Calu3 (cell line): Measurements from ENCODE around the gene TMEM86A. TPM values are rescaled to one million over a fixed set of nuclear protein-coding genes. Genes with fewer than 3 reads are reported as not detected.

ENCODE experiments used
- BruUV-seq: library from RNA; stranded (reverse); fragments of 400-500 nt; replicated peaks from 2 replicates; lab custom pipeline; 2021; lab: Mats Ljungman, UMichigan
- CTCF ChIA-PET: fragments of 300-600 bp; sonication (Branson Sonifier 250); formaldehyde crosslinking; loops from one replicate; lab custom pipeline; 2022; ENCODE audit warnings: antibody characterized with exemption; lab: Charles Lee
- DNase-seq: peaks from one replicate; pipeline ENCODE4 v3.0.0; 2022
- H3K27ac Mint-ChIP-seq: one replicate; pipeline ENCODE4 v1.8.0; 2022; ENCODE audit warnings: mixed read lengths; ENCODE audit not compliant: unreplicated experiment
- H3K27me3 Mint-ChIP-seq: one replicate; pipeline ENCODE4 v1.8.0; 2022; ENCODE audit warnings: mixed read lengths; ENCODE audit not compliant: unreplicated experiment
- H3K36me3 Mint-ChIP-seq: one replicate; pipeline ENCODE4 v1.8.0; 2022; ENCODE audit warnings: mild to moderate bottlenecking, moderate library complexity, mixed read lengths; ENCODE audit not compliant: insufficient read depth, unreplicated experiment
- H3K4me1 Mint-ChIP-seq: one replicate; pipeline ENCODE4 v1.8.0; 2022; ENCODE audit warnings: mild to moderate bottlenecking, low read depth, mixed read lengths; ENCODE audit not compliant: unreplicated experiment
- H3K4me3 Mint-ChIP-seq: one replicate; pipeline ENCODE4 v1.8.0; 2022; ENCODE audit warnings: mild to moderate bottlenecking, low read depth, moderate library complexity, mixed read lengths; ENCODE audit not compliant: unreplicated experiment
- H3K9me3 Mint-ChIP-seq: one replicate; pipeline ENCODE4 v1.8.0; 2022; ENCODE audit warnings: low read depth, mixed read lengths; ENCODE audit not compliant: unreplicated experiment
- CTCF ChIP-seq: fragments of 200-600 bp; IDR thresholded peaks from one replicate; pipeline ENCODE4 v1.8.0; 2022; ENCODE audit warnings: antibody characterized with exemption; ENCODE audit not compliant: unreplicated experiment
- intact Hi-C: fragments of 100-400 bp; cut with micrococcal nuclease; formaldehyde crosslinking; loops from one replicate; pipeline ENCODE4 v1.10.0; 2022; ENCODE audit not compliant: unreplicated experiment
- total RNA-seq: library from RNA; stranded (reverse); gene quantifications from 2 replicates; pipeline ENCODE4 v1.2.3, GENCODE V29; 2022

TMEM86A gene
- total RNA-seq, 1 experiment from 2014 or later: 8.8 TPM

- Mint-ChIP-seq H3K27me3 (peaks cover 21% of the 10 kb centered on the region), H3K4me1 (no peaks in the 10 kb centered on the region), H3K4me3 (no peak overlapping the region), H3K9me3 (no peaks in the 10 kb centered on the region), H3K36me3 (no peaks in the 10 kb centered on the region), H3K27ac (no peak overlapping the region)
- no peak for TF ChIP-seq CTCF
- intact Hi-C loops: loop anchor here (5.0 to 10.0 kb wide), 3 partner anchors 64 to 617 kb away; partner anchors contain the start of gene UEVLD
- no peak for DNase-seq
- CTCF ChIA-PET: interaction anchor here (0.7 to 2.2 kb wide), 3 partner anchors 9 to 192 kb away, joined by 3 to 7 read pairs (median 4); no protein-coding TSS in a partner anchor
- no TSS peak for BruUV-seq
These were observed 32.9 kb downstream of the TMEM86A start for GRCh38 chr11:18731441-18731840.

GRCh38 chr11:18731949-18732821 is 33.6 kb downstream of the TMEM86A start:
- no peaks in the 10 kb centered on the region for H3K36me3 Mint-ChIP-seq
- no peak overlapping the region for H3K4me3 Mint-ChIP-seq
- intact Hi-C loops: loop anchor here (1.0 to 10.0 kb wide), 4 partner anchors 65 to 617 kb away; partner anchors contain the start of gene UEVLD

GRCh38 chr11:18733202-18733601 is 34.6 kb downstream of the TMEM86A start:
- CTCF ChIA-PET: no interaction called here
- DNase-seq: no peak

More at GRCh38 chr11:18731949-18732821, 33.6 kb downstream of the TMEM86A start:
- H3K4me1 Mint-ChIP-seq: no peaks in the 10 kb centered on the region
- DNase-seq: peak; percentile 68
- TF ChIP-seq CTCF: peak; percentile 90
- CTCF ChIA-PET: interaction anchor here (0.7 to 2.2 kb wide), 3 partner anchors 10 to 192 kb away, joined by 3 to 7 read pairs (median 4); no protein-coding TSS in a partner anchor
- H3K9me3 Mint-ChIP-seq: no peaks in the 10 kb centered on the region
- no peak overlapping the region for H3K27ac Mint-ChIP-seq
- peaks cover 24% of the 10 kb centered on the region for H3K27me3 Mint-ChIP-seq
- BruUV-seq: no TSS peak

More at GRCh38 chr11:18733202-18733601, 34.6 kb downstream of the TMEM86A start:
- Mint-ChIP-seq H3K4me3 (no peak overlapping the region), H3K4me1 (no peaks in the 10 kb centered on the region), H3K36me3 (no peaks in the 10 kb centered on the region), H3K27me3 (peaks cover 31% of the 10 kb centered on the region), H3K27ac (no peak overlapping the region), H3K9me3 (no peaks in the 10 kb centered on the region)
- BruUV-seq: no TSS peak
- TF ChIP-seq CTCF: no peak
- intact Hi-C loops: loop anchor here (5.0 to 10.0 kb wide), 3 partner anchors 66 to 618 kb away; partner anchors contain the start of gene UEVLD
